Measurements from ENCODE around the gene DOCK2. TPM values are rescaled to one million over a fixed set of nuclear protein-coding genes. Genes with fewer than 3 reads are reported as not detected.
"Not testable (repeated sequence)": the region's sequence is repeated elsewhere in the genome, so short reads cannot be mapped to it uniquely, and the experiment has no call there.

DOCK2 gene
- total and polyA plus RNA-seq, 2 donors, result 34.6 to 99.4 TPM

DNA sequence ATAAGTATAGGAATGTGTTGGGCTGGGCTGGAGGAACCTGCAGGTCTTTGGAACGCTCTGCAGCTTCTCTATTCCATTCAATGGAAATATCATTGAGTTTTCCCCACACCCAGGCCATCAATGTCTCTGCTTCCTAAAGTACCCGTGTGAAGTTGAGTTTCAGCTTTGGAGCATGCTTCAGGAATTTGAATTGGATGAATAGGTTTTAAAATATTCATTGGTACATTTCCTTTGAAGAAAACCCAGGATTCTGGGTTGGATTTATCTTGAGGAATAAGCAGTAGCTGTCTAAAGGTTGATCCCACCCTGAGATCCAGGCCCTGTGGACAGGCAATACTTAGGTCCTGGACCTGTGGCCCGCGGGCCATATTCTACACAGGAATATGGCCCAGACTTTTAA lies 306.0 kb downstream of the DOCK2 start:
- Histone ChIP-seq H3K36me3 (ENCODE audit: control insufficient read depth in 2 of 2, insufficient read depth in 2 of 2, low read length in 1 of 2) (peaks cover 0 to 6% of the 10 kb centered on the region in 2 donors), H3K9me3 (ENCODE audit: control insufficient read depth in 2 of 2, insufficient read depth in 1 of 2, low read length in 1 of 2) (no peaks in the 10 kb centered on the region), H3K4me3 (ENCODE audit: low read length in 2 of 2) (no peak overlapping the region), H3K27me3 (ENCODE audit: control insufficient read depth in 2 of 2, insufficient read depth in 1 of 2, low read length in 1 of 2) (no peaks in the 10 kb centered on the region), H3K4me1 (ENCODE audit: control insufficient read depth in 2 of 2, insufficient read depth in 2 of 2, low read length in 2 of 2) (no peaks in the 10 kb centered on the region), H3K27ac (ENCODE audit: low read depth in 1 of 2, low read length in 1 of 2) (no peak overlapping the region)
- WGBS, result 98% methylated on average over 4 of the region's 4 CpGs
- DNase-seq (ENCODE audit: low read depth in 6 of 9, low spot score in 9 of 9), result no peak

DNA sequence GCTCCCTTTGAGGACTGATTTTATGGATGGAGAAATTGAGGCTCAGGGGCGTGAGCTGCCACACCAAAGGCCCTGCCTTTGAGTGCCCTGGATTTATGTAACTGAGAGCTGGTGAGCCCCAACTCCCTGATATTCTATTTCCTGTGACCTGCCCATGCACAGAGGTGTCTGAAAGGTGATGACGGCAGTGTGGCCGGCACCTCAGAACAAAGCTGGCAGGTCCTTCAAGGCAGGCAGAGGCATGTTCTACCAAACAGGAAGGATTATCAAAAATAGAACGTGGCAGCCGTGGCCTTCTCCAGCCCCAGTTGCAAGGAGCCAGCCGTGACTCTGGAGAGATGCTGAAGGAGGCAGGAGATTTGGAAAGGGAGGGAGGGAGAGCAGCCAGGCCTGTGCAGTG lies 307.0 kb downstream of the DOCK2 start:
- Histone ChIP-seq H3K36me3 (ENCODE audit: control insufficient read depth in 2 of 2, insufficient read depth in 2 of 2, low read length in 1 of 2) (peaks cover 2 to 6% of the 10 kb centered on the region in 2 donors), H3K4me3 (ENCODE audit: low read length in 2 of 2) (no peak overlapping the region), H3K4me1 (ENCODE audit: control insufficient read depth in 2 of 2, insufficient read depth in 2 of 2, low read length in 2 of 2) (no peaks in the 10 kb centered on the region), H3K9me3 (ENCODE audit: control insufficient read depth in 2 of 2, insufficient read depth in 1 of 2, low read length in 1 of 2) (no peaks in the 10 kb centered on the region), H3K27ac (ENCODE audit: low read depth in 1 of 2, low read length in 1 of 2) (no peak overlapping the region), H3K27me3 (ENCODE audit: control insufficient read depth in 2 of 2, insufficient read depth in 1 of 2, low read length in 1 of 2) (no peaks in the 10 kb centered on the region)
- DNase-seq (ENCODE audit: low read depth in 6 of 9, low spot score in 9 of 9), result no peak
- WGBS, result 82% methylated on average over 6 of the region's 6 CpGs

DNA sequence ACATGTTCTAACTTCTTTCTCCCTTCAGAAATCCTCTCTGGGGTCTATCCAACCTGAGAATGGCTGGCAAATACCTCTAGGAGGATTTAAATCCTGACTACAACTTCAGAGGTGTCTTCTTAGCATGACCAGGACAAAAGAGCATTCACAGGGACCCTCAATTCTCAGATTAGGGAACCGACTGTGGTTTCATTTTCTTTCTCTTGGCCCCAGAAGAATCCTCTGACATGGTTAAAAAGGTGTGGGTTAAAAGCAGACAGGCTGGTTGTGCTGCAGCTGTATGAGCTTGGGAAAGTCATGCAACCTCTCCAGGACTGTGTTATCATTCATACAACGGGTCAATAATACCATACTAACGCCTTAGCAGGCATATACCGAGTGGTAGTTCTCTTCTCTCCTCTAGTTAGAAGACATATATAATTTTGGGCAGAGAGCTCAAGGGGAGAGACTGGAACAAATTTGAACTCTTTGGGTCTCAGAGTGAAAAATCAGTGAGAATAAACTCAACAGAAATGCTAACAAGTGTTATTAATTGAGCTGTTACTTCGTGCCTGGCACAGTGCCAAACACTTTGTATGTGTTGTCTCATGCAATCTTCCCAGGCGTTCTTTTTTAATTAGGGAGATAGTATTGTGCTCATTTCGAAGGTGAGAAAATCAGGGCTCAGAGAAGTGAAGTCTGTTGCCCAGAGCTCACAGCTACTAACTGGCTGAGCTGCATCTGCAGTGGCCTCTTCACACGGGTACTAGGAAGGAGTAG lies 308.0 kb downstream of the DOCK2 start:
- Histone ChIP-seq H3K27ac (ENCODE audit: low read depth in 1 of 2, low read length in 1 of 2) (no peak overlapping the region), H3K27me3 (ENCODE audit: control insufficient read depth in 2 of 2, insufficient read depth in 1 of 2, low read length in 1 of 2) (no peaks in the 10 kb centered on the region), H3K4me3 (ENCODE audit: low read length in 2 of 2) (no peak overlapping the region), H3K9me3 (ENCODE audit: control insufficient read depth in 2 of 2, insufficient read depth in 1 of 2, low read length in 1 of 2) (no peaks in the 10 kb centered on the region), H3K36me3 (ENCODE audit: control insufficient read depth in 2 of 2, insufficient read depth in 2 of 2, low read length in 1 of 2) (peaks cover 5 to 6% of the 10 kb centered on the region in 2 donors), H3K4me1 (ENCODE audit: control insufficient read depth in 2 of 2, insufficient read depth in 2 of 2, low read length in 2 of 2) (no peaks in the 10 kb centered on the region)
- DNase-seq (ENCODE audit: low read depth in 6 of 9, low spot score in 9 of 9), result no peak
- WGBS, result 87% methylated on average over 8 of the region's 8 CpGs

DNA sequence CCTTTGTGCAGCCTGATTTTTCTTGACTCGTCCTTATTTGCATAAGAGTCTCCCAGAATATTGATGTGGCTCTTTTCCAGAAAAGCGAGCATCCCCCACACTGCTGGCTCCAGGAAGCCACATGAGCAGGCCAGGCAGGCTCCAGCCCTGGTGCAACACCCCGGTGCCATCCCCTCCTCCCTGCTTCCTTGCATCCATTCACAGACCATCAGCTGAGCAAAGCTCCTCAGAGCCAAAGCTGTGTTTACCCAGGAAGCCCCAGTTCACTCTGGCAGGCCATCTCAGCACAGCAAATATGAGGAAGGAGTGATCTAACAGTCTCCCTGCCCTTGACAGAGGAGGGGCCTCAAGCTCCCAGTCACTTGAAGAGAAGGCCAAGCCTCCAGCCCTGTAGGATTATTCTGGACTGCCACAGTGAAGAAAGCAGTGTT lies 308.8 kb downstream of the DOCK2 start:
- Histone ChIP-seq H3K9me3 (ENCODE audit: control insufficient read depth in 2 of 2, insufficient read depth in 1 of 2, low read length in 1 of 2) (no peaks in the 10 kb centered on the region), H3K4me3 (ENCODE audit: low read length in 2 of 2) (no peak overlapping the region), H3K27ac (ENCODE audit: low read depth in 1 of 2, low read length in 1 of 2) (no peak overlapping the region), H3K27me3 (ENCODE audit: control insufficient read depth in 2 of 2, insufficient read depth in 1 of 2, low read length in 1 of 2) (no peaks in the 10 kb centered on the region), H3K4me1 (ENCODE audit: control insufficient read depth in 2 of 2, insufficient read depth in 2 of 2, low read length in 2 of 2) (no peaks in the 10 kb centered on the region), H3K36me3 (ENCODE audit: control insufficient read depth in 2 of 2, insufficient read depth in 2 of 2, low read length in 1 of 2) (peaks cover 9 to 10% of the 10 kb centered on the region in 2 donors)
- DNase-seq (ENCODE audit: low read depth in 6 of 9, low spot score in 9 of 9), result no peak
- WGBS, result 78% methylated on average over 3 of the region's 3 CpGs

DNA sequence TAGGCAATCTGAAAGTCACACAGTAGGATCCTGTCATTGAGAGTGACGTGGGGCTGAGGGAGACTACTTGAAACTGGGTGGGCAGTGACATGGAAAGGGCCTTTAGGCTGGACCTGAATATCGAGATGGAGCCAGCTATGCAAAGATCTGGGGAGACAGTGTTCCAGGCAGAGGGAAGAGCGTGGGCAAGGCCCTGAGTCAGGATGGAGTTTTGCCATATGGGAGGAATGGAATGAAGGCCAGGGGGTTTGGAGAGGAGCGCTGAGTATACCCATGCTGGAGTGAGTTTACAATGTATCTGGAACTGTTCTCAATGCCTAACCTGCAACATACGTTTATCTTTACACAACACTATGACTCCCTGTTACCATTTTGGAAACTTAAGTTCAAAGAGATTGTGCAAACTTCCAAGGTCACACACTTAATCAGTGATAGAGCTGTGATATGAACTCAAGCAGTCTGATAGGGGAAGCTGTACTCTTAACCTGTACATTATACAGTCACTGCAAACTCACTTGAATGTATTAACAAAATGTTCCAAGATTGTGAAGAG lies 309.7 kb downstream of the DOCK2 start:
- Histone ChIP-seq H3K9me3 (ENCODE audit: control insufficient read depth in 2 of 2, insufficient read depth in 1 of 2, low read length in 1 of 2) (no peaks in the 10 kb centered on the region), H3K27ac (ENCODE audit: low read depth in 1 of 2, low read length in 1 of 2) (no peak overlapping the region), H3K4me3 (ENCODE audit: low read length in 2 of 2) (no peak overlapping the region), H3K27me3 (ENCODE audit: control insufficient read depth in 2 of 2, insufficient read depth in 1 of 2, low read length in 1 of 2) (no peaks in the 10 kb centered on the region), H3K36me3 (ENCODE audit: control insufficient read depth in 2 of 2, insufficient read depth in 2 of 2, low read length in 1 of 2) (peaks cover 9 to 10% of the 10 kb centered on the region in 2 donors), H3K4me1 (ENCODE audit: control insufficient read depth in 2 of 2, insufficient read depth in 2 of 2, low read length in 2 of 2) (no peaks in the 10 kb centered on the region)
- DNase-seq (ENCODE audit: low read depth in 6 of 9, low spot score in 9 of 9), result no peak
- WGBS, result 99% methylated on average over 5 of the region's 5 CpGs

DNA sequence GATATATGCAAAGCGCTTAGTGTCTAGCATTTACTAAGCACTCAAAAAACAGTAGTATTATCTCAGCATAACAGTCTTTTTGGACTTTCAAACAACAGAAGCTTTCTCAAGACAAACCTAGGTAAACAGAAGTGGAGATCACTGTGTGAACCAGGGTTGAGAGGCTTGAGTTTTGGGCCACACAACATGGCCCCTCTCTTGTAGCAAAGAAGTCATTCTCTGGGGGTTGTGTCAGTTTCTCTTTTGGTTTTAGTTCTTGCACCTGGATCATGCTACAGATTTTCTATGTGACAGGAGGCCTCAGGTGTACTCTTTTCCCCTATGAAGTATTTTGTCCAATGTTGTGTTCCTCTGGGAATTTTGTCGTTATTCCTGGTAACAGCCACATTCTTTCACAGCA lies 313.3 kb downstream of the DOCK2 start:
- Histone ChIP-seq H3K4me1 (ENCODE audit: control insufficient read depth in 2 of 2, insufficient read depth in 2 of 2, low read length in 2 of 2) (no peaks in the 10 kb centered on the region), H3K27me3 (ENCODE audit: control insufficient read depth in 2 of 2, insufficient read depth in 1 of 2, low read length in 1 of 2) (no peaks in the 10 kb centered on the region), H3K9me3 (ENCODE audit: control insufficient read depth in 2 of 2, insufficient read depth in 1 of 2, low read length in 1 of 2) (no peaks in the 10 kb centered on the region), H3K36me3 (ENCODE audit: control insufficient read depth in 2 of 2, insufficient read depth in 2 of 2, low read length in 1 of 2) (peaks cover 9 to 10% of the 10 kb centered on the region in 2 donors), H3K4me3 (ENCODE audit: low read length in 2 of 2) (no peak overlapping the region), H3K27ac (ENCODE audit: low read depth in 1 of 2, low read length in 1 of 2) (no peak overlapping the region)
- WGBS, result 99% methylated on average over 2 of the region's 2 CpGs
- no peak for DNase-seq (ENCODE audit: low read depth in 6 of 9, low spot score in 9 of 9)

DNA sequence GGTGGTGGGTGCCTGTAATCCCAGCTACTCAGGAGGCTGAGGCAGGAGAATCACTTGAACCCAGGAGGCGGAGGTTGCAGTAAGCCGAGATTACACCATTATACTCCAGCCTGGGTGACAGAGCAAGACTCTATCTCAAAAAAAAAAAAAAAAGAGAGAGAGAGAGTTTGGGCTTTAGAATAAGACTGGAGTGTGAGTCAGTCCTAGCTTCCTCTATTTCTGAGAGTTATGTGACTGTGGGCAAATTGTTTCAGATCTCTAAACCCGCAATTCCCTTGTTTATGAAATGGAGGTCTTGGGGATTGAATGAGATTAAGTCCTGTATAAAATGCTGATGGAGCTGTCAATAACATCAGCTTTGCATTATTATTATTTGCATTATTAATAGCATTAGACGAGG lies 316.1 kb downstream of the DOCK2 start:
- WGBS, result 95% methylated on average over 4 of the region's 4 CpGs
- not testable (repeated sequence) for DNase-seq (ENCODE audit: low read depth in 6 of 9, low spot score in 9 of 9); H3K9me3 ChIP-seq (ENCODE audit: control insufficient read depth in 2 of 2, insufficient read depth in 1 of 2, low read length in 1 of 2); H3K27me3 ChIP-seq (ENCODE audit: control insufficient read depth in 2 of 2, insufficient read depth in 1 of 2, low read length in 1 of 2); H3K4me3 ChIP-seq (ENCODE audit: low read length in 2 of 2); H3K4me1 ChIP-seq (ENCODE audit: control insufficient read depth in 2 of 2, insufficient read depth in 2 of 2, low read length in 2 of 2); H3K27ac ChIP-seq (ENCODE audit: low read depth in 1 of 2, low read length in 1 of 2)
- peaks cover 7 to 14% of the 10 kb centered on the region in 2 donors for H3K36me3 ChIP-seq (ENCODE audit: control insufficient read depth in 2 of 2, insufficient read depth in 2 of 2, low read length in 1 of 2)

DNA sequence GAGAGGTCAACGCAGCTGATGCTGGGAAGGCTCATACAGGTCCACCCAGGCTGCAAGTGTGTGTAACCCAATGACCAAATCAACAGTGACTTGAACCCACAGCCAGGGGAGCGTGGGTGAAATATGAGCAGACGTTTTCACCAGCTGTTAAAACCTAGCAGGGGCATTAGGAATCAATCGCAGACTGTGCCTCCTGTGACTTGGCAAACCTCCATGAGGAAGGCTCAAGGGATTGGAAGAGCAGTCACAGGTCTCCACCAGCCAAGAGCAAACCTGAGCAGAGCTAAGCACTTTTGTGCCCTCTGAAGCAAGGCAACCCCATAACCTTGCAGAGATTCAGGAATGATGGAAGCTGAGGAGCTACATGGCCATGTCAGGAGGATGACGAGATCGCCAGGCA lies 317.7 kb downstream of the DOCK2 start:
- no peak for DNase-seq (ENCODE audit: low read depth in 6 of 9, low spot score in 9 of 9)
- Histone ChIP-seq H3K9me3 (ENCODE audit: control insufficient read depth in 2 of 2, insufficient read depth in 1 of 2, low read length in 1 of 2) (no peaks in the 10 kb centered on the region), H3K27ac (ENCODE audit: low read depth in 1 of 2, low read length in 1 of 2) (no peak overlapping the region), H3K36me3 (ENCODE audit: control insufficient read depth in 2 of 2, insufficient read depth in 2 of 2, low read length in 1 of 2) (peaks cover 7 to 12% of the 10 kb centered on the region in 2 donors), H3K4me3 (ENCODE audit: low read length in 2 of 2) (no peak overlapping the region), H3K4me1 (ENCODE audit: control insufficient read depth in 2 of 2, insufficient read depth in 2 of 2, low read length in 2 of 2) (no peaks in the 10 kb centered on the region), H3K27me3 (ENCODE audit: control insufficient read depth in 2 of 2, insufficient read depth in 1 of 2, low read length in 1 of 2) (no peaks in the 10 kb centered on the region)
- WGBS, result 96% methylated on average over 6 of the region's 6 CpGs

DNA sequence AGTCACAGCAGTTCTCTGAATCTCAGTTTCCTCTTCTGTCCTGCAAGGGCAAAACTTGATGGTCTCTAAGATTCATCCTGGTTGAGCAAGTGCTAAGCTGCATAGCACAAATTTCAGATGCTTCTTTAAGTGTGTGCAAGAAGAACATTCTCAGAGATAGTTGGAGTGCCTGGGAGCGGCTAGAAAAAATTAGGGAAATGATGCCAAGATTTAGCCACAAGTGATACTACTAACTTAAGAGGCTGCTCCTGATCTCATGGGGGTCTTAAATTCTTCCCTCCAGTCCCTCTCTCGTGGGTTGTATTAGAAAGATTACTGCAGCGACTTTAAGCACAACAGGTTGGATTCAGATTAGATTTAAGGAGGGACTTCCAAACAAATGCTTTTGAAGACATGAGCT lies 319.1 kb downstream of the DOCK2 start:
- no peak for DNase-seq (ENCODE audit: low read depth in 6 of 9, low spot score in 9 of 9)
- peaks cover 4 to 5% of the 10 kb centered on the region in 2 donors for H3K36me3 ChIP-seq (ENCODE audit: control insufficient read depth in 2 of 2, insufficient read depth in 2 of 2, low read length in 1 of 2)
- H3K27ac ChIP-seq (ENCODE audit: low read depth in 1 of 2, low read length in 1 of 2), result no peak overlapping the region
- no peak overlapping the region for H3K4me3 ChIP-seq (ENCODE audit: low read length in 2 of 2)
- no peaks in the 10 kb centered on the region for H3K27me3 ChIP-seq (ENCODE audit: control insufficient read depth in 2 of 2, insufficient read depth in 1 of 2, low read length in 1 of 2)
- WGBS, result 99% methylated on average over 3 of the region's 3 CpGs
- H3K9me3 ChIP-seq (ENCODE audit: control insufficient read depth in 2 of 2, insufficient read depth in 1 of 2, low read length in 1 of 2), result no peaks in the 10 kb centered on the region
- H3K4me1 ChIP-seq (ENCODE audit: control insufficient read depth in 2 of 2, insufficient read depth in 2 of 2, low read length in 2 of 2), result no peaks in the 10 kb centered on the region

Data from thymus (tissue), 11 donors.